HG03558 (cell line): ENCODE data around the gene IFNA4.
"Not testable (repeated sequence)": the region's sequence is repeated elsewhere in the genome, so short reads cannot be mapped to it uniquely, and the experiment has no call there.

Source experiments
- ATAC-seq: cut with Tn5 transposase; IDR thresholded peaks from one replicate; pipeline ENCODE4 v1.9.1; 2021; ENCODE audit warnings: moderate number of reproducible peaks; ENCODE audit not compliant: unreplicated experiment; ENCODE audit errors: extremely low read depth

The IFNA4 gene

GRCh38 chr9:21187487-21187886 is at the start of gene IFNA4:
Gene IFNA4 (minus strand): TSS chr9:21187587. CDS start chr9:21187531, 56 bp downstream.
- ATAC-seq: not testable (repeated sequence)

DNA sequence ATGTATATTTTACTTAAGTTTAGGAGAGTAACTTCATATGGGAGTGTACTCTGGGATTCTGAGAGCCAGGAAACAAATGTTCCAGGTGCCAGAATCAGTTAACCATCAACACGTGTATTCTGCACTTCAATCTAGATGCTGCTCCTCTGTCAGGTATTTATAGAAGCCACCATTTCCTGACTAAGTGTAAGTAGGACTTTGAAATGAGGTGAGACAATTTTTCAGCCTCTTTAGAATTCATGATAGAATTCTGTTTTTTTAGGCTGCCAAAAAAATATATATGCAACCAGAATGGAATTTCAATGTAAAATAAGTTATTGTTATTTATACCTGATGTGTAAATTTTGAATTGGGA is 49.0 kb upstream of the IFNA4 start:
- not testable (repeated sequence) for ATAC-seq

DNA sequence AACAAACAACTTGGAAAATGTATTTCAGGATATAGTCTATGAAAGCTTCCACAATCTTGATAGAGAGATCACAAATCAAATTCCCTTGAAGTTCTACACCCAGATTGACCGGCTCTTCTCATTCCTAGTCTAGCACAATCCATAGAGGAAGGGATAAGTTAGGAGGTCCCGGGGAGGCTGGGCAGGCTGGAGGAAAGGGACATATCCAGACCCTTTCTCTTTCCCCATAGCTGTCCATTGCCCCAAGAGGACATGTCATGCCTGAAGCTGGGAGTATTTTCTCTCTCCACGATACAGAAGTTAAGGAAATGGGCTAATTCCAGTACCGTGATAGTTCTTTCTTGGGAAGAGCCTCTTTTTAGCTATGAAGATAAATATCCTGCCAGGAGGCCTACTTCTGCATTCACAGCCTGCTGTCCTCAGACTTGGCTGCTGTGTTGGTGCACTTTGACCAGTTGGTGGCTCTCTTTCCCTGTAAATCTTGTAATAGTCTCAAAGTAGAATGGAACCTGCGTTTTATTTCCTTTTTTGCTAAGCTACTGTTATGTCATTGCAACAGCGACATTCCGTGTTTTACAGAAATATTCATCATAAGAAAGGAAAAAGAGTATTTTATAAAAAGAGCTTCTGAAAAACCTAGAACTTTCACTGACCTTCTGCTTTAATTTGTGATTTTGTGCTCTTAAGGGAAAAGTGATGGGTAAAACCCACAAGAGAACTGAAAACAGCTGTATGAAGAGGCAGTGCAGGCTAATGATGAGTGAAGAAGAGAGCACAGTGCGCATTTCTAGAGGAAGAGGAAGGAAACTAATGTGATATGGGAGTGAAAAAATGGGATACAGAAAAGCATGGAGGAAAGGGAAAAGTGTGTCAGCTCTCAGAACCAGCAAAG is 48.3 kb upstream of the IFNA4 start:
- peak; percentile 74 for ATAC-seq

GRCh38 chr9:21234153-21234687 is 46.8 kb upstream of the IFNA4 start:
- ATAC-seq: no peak

GRCh38 chr9:21233258-21233657 is 45.9 kb upstream of the IFNA4 start:
- no peak for ATAC-seq

- no peak for ATAC-seq
Observed at GRCh38 chr9:21228122-21228521, 40.7 kb upstream of the IFNA4 start, which contains the start of gene IFNA17. Gene IFNA17 (minus strand): TSS chr9:21228222. CDS start chr9:21228173, 49 bp downstream.

- ATAC-seq: not testable (repeated sequence)
Observed at GRCh38 chr9:21217211-21217610, 29.8 kb upstream of the IFNA4 start, which contains the start of gene IFNA16. Gene IFNA16 (minus strand): TSS chr9:21217311. CDS start chr9:21217305, 6 bp downstream.

- peak; percentile 67 for ATAC-seq
Observed at GRCh38 chr9:21213411-21214326, 26.3 kb upstream of the IFNA4 start.

GRCh38 chr9:21212160-21212559 is 24.8 kb upstream of the IFNA4 start:
- ATAC-seq: not testable (repeated sequence)

GRCh38 chr9:21210782-21211181 is 23.4 kb upstream of the IFNA4 start:
- not testable (repeated sequence) for ATAC-seq

DNA sequence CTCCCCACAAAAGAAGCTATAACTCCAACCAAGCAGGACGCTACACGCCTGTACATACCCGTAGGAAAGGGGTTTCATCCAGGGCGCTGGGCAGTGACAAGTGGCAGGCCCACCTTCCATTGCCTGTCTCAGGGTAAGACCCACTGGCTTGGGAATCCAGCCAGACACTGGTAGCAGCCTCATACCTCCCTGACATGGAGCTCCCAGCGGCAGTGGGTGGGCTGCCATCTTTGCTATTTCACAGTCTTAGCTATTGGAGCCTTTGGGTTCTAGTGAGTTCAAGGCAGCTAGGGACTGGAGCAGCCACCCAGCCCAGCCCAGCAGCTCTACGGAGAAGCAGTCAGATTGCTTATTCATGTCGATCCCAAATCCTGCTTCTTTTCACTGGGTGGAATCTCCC is 22.9 kb upstream of the IFNA4 start:
- ATAC-seq: no peak

DNA sequence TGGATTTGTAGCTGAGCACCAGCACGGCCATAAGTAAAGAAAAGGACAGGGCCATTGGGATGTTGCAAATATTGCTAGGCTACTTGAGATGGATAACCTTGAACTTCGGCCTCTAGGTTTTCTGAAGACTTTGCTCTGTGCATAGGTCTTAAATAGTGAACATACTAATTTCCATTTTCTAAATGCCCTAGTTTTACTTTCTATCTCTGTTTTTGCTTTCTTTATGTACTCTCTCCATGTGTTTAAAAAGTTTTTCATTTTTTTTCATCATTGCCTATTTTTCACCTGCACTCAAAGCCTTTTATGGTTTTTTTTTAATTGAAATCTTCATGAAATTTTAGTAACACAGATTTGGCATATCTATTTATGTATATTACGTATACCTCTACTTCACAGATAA is 19.7 kb upstream of the IFNA4 start, which contains the start of gene IFNA10:
TSS of gene IFNA10 (minus strand) at position 101 of the 400 bp plus-strand sequence. CDS start at position 55, 46 bp downstream.
- not testable (repeated sequence) for ATAC-seq

- no peak for ATAC-seq
Observed at GRCh38 chr9:21205204-21205603, 17.8 kb upstream of the IFNA4 start.

DNA sequence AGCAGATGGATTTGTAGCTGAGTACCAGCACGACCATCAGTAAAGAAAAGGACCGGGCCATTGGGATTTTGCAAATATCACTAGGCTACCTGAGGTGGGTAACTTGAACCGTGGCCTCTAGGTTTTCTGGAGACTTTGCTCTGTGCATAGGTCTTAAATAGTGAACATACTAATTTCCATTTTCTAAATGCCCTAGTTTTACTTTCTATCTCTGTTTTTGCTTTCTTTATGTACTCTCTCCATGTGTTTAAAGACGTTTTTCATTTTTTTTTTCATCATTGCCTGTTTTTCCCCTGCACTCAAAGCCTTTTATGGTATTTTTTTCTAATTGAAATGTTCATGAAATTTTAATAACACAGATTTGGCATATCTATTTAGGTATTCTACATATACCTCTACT is 14.7 kb upstream of the IFNA4 start, which contains the start of gene IFNA7:
TSS of gene IFNA7 (minus strand) at position 101 of the 400 bp plus-strand sequence. CDS start at position 61, 40 bp downstream.
- not testable (repeated sequence) for ATAC-seq

DNA sequence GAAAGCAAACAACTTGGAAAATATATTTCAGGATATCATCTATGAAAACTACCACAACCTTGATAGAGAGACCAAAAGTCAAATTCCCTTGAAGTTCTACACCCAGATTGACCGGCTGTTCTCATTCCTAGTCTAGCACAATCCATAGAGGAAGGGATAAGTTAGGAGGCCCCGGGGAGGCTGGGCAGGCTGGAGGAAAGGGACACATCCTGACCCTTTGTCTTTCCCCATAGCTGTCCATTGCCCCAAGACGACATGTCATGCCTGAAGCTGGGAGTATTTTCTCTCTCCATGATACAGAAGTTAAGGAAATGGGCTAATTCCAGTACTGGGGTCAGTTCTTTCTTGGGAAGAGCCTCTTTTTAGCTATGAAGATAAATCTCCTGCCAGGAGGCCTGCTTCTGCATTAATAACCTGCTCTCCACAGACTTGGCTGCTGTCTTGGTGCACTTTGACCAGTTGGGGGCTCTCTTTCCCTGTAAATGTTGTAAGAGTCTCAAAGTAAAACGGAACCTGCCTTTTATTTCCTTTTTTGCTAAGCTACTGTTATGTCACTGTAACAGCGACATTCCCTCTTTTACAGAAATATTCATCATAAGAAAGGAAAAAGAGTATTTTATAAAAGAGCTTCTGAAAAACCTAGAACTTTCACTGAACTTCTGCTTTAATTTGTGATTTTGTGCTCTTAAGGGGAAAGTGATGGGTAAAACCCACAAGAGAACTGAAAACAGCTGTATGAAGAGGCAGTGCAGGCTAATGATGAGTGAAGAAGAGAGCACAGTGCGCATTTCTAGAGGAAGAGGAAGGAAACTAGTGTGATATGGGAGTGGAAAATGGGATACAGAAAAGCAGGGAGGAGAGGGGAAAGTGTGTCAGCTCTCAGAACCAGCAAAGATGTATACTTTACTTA is 7.7 kb upstream of the IFNA4 start:
- peak; percentile 87 for ATAC-seq

- ATAC-seq: peak; percentile 74
Observed at GRCh38 chr9:21182810-21183736, 4.3 kb downstream of the IFNA4 start.

GRCh38 chr9:21174671-21175070 is 12.7 kb downstream of the IFNA4 start:
- no peak for ATAC-seq

GRCh38 chr9:21172156-21172555 is 15.2 kb downstream of the IFNA4 start:
- no peak for ATAC-seq
